ENCODE measurements around the gene MANSC4.

DNA sequence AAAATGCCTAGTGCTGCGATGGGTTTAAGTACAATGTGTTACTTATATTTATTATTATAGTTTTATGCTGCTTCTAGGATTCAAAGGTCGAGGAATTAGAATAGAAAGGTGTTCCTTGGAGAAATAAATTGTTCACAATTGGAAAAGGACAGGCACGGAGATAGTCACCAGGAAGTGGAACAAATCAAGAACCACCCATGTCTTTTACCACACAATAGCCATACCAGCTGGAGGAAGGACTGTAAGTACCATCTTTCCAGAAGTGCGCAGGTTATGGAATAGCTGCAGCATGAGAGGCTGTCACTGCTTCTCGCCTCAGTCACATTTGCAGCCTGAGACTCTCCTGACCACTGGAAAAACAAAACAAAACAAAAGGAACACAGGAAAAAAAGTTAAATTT is 40.5 kb upstream of the MANSC4 start:
- TF ChIP-seq, protein P1, sequence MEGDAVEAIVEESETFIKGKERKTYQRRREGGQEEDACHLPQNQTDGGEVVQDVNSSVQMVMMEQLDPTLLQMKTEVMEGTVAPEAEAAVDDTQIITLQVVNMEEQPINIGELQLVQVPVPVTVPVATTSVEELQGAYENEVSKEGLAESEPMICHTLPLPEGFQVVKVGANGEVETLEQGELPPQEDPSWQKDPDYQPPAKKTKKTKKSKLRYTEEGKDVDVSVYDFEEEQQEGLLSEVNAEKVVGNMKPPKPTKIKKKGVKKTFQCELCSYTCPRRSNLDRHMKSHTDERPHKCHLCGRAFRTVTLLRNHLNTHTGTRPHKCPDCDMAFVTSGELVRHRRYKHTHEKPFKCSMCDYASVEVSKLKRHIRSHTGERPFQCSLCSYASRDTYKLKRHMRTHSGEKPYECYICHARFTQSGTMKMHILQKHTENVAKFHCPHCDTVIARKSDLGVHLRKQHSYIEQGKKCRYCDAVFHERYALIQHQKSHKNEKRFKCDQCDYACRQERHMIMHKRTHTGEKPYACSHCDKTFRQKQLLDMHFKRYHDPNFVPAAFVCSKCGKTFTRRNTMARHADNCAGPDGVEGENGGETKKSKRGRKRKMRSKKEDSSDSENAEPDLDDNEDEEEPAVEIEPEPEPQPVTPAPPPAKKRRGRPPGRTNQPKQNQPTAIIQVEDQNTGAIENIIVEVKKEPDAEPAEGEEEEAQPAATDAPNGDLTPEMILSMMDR (IDR thresholded peaks at IDR 0.05) = no peak
- TF ChIP-seq POLR2A (IDR thresholded peaks at IDR 0.05) = no peak
